EL (cell line): ENCODE data around the gene GORASP1.

Experiments
- DNase-seq: peaks from one replicate; pipeline ENCODE4 v3.0.0-alpha.2; 2016

The GORASP1 gene

GRCh38 chr3:39107388-39108199, at the start of gene GORASP1, which contains the start of gene TTC21A:
TSS of gene GORASP1 (minus strand) at chr3:39107627. CDS start at chr3:39107541, 86 bp downstream.
TSS of gene TTC21A (plus strand) at chr3:39107680. CDS start at chr3:39107838, 158 bp downstream.
- DNase-seq = peak; percentile 85

GRCh38 chr3:39156421-39156820, 49.0 kb upstream of the GORASP1 start:
- DNase-seq = no peak

- peak; percentile 31 for DNase-seq
These were observed 47.0 kb upstream of the GORASP1 start for GRCh38 chr3:39154280-39155021.

- no peak for DNase-seq
These were observed 46.5 kb upstream of the GORASP1 start for GRCh38 chr3:39153977-39154279.

- peak; percentile 97 for DNase-seq
These were observed 43.6 kb upstream of the GORASP1 start for GRCh38 chr3:39150803-39151631.

- no peak for DNase-seq
These were observed 42.8 kb upstream of the GORASP1 start for GRCh38 chr3:39150148-39150802.

GRCh38 chr3:39149498-39150147, 42.2 kb upstream of the GORASP1 start:
- DNase-seq = no peak

- DNase-seq = no peak
These were observed 41.6 kb upstream of the GORASP1 start for GRCh38 chr3:39149059-39149455.

- DNase-seq = peak; percentile 29
These were observed 41.1 kb upstream of the GORASP1 start for GRCh38 chr3:39148435-39149058.

- DNase-seq = peak; percentile 62
These were observed 40.4 kb upstream of the GORASP1 start for GRCh38 chr3:39147711-39148434.

- peak; percentile 96 for DNase-seq
These were observed 39.5 kb upstream of the GORASP1 start for GRCh38 chr3:39146611-39147591.

GRCh38 chr3:39146083-39146501, 38.7 kb upstream of the GORASP1 start:
- no peak for DNase-seq

GRCh38 chr3:39144748-39145380, 37.4 kb upstream of the GORASP1 start:
- DNase-seq = no peak

GRCh38 chr3:39144095-39144747, 36.8 kb upstream of the GORASP1 start:
- DNase-seq = no peak

- no peak for DNase-seq
These were observed 35.8 kb upstream of the GORASP1 start for GRCh38 chr3:39143051-39143885.

GRCh38 chr3:39142067-39142466, 34.6 kb upstream of the GORASP1 start:
- no peak for DNase-seq

- peak; percentile 48 for DNase-seq
These were observed 34.0 kb upstream of the GORASP1 start for GRCh38 chr3:39141171-39141995.
